GM18951 (cell line): ENCODE measurements around the gene MYO7B.

Experiments
- POLR2A ChIP-seq: IDR thresholded peaks from 4 replicates; pipeline ENCODE4 v1.6.1; 2011; ENCODE audit warnings: mild to moderate bottlenecking; ENCODE audit not compliant: insufficient read length, insufficient read depth; ENCODE audit errors: extremely low read depth
- in situ Hi-C: fragments of 300-500 bp; cut with MboI; formaldehyde crosslinking; loops from one replicate; pipeline ENCODE4 v1.12.0; 2022; ENCODE audit warnings: low sequenced_read_pairs, mixed read lengths, inconsistent platforms; ENCODE audit not compliant: unreplicated experiment

MYO7B gene

DNA sequence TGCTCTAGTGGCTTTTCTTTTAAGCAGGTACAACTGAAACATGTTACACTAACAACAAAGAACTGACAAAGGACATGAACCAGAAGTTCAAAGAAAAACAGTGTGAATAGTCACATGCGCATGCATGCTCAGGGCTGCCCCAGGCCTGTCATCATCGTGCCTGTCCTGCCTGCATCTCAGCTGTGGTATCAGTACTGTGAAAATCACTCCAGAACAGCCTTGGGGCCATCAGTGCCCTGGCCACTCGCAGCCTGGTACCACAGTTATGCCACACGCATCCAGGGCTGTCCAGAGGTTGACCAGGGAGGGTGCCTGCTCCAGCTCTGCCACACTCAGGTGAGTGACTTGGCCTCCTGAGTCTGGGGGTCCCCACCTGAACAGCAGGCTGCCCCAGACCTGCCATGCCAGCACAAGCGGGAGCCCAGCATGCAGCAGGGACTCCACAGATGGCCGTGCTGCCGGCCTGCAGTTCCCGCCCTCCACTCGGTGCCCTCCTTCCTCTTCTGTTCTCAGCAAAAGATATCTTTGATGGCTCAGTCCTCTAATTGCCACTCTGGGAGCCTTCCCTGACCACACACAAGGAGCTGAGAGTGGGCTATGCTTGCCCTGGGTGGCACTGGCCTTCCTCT lies 127.6 kb downstream of the MYO7B start:
- in situ Hi-C loops: no loop called here
- TF ChIP-seq POLR2A: no peak

DNA sequence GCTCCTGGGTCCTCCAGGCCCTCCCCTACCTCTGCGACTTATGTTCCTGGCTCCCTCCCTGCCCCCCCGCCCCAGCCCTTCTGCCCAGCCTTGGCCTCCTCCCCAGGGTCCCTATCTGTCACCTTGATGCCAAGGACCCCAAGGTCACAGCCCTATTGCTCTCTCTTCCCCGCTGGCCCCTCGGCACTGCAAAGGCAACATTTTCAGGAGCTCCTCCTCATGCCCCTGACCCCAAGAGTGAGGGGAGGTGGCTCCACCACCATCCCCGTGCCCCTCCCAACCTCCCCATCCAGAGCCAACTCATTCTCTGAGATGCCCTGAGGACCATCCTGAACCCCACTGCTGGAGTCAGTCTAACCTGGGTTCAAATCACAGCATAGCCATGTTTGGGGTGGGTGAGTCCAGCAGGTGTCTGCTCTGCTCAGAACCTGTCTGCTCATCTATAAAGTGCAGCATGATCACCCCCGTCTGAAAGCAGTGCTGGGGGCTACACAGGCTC lies 128.1 kb downstream of the MYO7B start:
- in situ Hi-C loops: no loop called here
- TF ChIP-seq POLR2A: no peak

DNA sequence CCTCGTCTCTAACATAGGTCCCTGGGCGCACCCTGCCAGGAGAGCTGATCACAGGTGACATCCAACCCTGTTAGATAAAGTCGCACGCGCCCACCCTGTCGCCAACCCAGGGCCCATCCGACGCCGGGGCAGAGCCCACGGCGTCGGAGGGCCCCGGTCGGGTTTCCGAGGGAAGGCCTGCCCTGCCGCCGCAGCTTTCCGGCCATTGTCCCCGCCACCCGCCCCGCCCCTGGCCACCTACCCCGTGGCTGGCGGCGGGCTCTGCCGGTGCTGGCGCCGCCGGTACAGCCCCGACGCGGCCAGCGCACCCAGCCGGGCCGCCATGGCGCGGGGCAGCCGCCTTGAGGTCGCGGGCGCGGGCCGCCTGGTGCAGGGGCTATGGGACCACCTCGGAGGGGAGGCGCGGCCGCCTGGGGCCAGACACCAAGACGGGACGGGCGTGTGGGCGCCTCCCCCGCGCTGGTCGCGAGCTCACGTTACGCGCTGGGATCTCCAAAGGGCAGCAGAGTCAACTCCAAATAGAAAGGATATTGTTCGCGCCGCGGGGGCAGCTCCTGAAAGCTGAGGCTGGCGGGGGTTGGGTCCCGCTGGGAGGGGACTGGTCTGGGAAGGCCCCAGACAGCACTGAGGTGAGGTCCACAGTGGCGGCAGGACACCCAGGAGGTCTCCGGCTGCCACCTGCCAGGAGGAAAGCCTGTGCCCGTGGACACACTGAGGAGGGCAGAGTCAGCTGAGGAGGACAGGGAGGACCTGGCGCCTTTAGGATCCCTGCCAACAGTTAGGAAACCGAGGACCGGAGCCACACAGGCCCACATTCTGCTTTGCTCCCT lies 128.8 kb downstream of the MYO7B start:
- in situ Hi-C loops: no loop called here
- no peak for TF ChIP-seq POLR2A

DNA sequence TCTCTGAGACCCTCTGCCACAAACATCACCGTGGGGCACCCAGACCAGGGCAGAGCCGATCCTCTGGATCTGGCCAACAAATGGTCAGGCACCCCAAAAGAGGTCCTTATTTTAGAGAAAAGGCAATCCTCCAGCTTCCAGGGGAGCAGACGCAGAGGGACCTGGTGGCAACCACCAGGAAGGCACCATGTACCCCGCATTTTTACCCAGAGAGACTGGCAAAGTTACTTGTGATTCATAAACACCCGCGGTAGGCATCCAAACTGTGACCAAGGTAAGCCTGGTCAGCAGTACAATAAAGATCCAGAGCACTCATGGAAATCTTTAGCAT lies 129.4 kb downstream of the MYO7B start:
- TF ChIP-seq POLR2A: no peak
- in situ Hi-C loops: no loop called here

DNA sequence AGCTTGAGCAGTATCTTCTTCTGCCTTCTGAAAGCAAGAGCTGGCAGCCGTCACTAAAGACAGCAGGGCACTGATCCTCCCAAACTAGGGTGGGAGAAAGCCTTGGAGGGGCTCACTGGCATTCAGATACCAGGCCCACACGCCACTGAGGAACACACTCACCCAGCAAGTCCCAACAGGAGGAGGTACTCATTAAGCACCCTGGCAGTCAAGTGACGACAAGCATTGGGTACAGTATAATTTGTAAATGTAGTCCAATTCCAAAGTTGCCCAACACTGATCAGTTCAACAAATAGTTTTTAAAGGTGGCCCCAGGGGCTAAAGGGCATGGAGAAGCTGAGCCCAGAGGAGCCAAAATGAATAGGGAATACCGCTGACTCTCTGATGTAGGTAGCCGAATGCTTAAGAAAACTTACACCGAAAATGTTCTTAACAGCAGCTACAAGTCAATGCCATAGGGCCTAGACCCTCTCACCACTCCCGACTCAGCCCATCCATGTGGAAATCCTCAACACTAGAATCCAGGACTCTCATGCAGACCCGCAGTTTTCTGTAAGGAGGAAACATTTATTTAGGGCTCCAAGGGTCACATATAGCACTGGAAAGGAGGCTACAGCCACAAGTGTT lies 129.9 kb downstream of the MYO7B start:
- no peak for TF ChIP-seq POLR2A
- in situ Hi-C loops: no loop called here

DNA sequence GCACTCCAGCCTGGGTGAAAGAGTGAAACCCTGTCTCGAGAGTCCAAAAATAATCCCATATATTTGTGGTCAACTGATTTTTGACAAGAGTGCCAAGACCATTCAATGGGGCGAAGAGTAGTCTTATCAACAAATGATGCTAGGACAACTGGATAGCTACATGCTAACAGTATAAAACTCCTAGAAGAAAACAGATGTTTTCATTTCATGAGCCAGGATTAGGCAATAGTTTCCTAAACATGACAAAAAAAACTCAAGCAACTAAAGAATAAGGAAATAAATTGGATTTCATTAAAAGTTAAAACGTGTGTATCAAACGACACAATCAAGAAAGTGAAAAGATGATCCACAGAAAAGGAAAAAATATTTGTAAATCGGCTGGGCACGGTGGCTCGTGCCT lies 133.6 kb downstream of the MYO7B start:
- in situ Hi-C loops: no loop called here
- TF ChIP-seq POLR2A: no peak

DNA sequence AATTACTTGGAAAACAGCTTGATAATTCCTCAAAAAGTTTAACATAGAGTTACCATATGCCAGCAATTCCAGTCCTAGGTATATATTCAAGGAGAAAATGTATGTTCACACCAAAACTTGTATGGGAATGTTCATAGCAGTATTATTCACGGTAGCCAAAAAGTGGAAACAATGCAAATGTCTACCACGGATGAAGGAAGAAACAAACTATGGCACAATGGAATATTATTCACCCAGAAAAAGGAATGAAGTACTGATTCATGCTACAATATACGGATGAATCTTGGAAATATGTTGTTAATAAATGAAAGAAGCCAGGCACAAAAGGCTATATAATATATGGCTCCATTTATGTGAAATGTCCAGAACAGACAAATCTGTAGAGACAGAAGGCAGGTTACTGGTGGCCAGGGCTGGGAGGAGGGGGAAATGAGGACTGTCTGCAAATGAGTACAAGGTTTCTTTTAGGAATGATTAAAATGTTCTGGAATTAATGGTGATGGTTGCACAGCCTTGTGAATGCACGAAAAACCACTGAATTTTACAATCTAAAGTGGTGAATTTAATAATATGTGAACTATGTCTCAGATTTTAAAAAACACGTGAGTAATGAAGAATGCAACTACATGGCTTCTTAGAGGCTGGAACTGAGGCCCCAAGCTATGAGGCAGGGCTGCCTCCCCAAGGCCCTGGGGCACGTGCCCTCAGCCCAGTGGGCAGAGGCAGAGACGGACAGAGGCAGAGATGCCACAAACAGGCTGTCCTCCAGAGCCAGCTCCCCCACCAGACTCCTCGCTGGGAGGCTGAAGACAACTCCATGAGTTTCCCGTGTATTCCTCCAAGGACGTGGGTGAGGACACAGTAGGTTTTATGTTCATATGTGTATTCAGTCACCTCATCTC lies 134.8 kb downstream of the MYO7B start:
- in situ Hi-C loops: no loop called here
- no peak for TF ChIP-seq POLR2A

DNA sequence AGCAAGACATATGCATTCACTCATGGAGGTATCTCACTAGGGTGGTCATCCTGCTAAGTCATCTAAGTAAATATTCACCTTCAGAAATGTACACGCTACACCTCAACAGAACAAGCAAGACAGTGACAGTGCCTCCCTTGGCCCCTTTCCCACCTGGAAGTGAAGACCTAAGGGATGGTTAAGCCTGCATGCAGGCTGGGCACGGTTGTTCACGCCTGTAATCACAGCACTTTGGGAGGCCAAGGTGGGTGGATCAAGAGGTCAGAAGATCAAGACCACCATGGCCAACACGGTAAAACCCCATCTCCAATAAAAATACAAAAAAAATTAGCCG lies 135.4 kb downstream of the MYO7B start:
- in situ Hi-C loops: no loop called here
- TF ChIP-seq POLR2A: no peak

DNA sequence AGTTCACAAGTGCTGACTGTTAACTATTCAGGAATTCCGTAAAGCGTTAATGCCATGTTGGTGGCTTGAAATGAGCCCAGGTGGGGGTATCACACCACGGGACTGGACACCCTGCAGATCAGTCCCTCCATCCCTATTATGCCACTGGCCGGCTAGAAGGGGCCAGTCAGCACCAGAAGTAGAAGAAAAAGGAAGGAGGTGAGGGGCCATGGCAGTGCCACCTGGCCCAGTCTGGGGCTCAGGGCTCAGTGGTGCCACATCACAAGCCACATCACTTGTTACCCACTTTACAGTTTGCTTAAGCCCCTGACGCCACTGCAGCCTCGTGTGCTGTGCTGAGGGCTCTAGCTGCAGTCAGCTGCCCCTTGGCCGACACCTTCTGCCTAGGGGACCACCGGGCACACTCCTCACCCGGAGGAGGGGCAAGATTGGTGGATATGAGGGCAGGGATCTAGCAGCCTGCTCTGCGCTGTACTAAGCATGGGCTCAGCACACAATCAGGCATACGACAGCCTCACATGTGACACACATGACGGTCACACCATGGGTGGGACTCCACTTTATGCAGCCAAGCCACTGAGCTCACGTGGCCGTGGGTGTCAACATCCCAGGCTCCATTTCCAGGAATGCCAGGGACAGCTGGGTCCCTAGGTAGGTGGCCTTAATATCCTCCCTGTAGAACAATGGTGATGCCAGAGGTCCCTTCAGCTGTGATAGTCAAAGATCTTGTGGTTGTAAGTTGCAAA lies 136.2 kb downstream of the MYO7B start:
- TF ChIP-seq POLR2A: no peak
- in situ Hi-C loops: no loop called here

DNA sequence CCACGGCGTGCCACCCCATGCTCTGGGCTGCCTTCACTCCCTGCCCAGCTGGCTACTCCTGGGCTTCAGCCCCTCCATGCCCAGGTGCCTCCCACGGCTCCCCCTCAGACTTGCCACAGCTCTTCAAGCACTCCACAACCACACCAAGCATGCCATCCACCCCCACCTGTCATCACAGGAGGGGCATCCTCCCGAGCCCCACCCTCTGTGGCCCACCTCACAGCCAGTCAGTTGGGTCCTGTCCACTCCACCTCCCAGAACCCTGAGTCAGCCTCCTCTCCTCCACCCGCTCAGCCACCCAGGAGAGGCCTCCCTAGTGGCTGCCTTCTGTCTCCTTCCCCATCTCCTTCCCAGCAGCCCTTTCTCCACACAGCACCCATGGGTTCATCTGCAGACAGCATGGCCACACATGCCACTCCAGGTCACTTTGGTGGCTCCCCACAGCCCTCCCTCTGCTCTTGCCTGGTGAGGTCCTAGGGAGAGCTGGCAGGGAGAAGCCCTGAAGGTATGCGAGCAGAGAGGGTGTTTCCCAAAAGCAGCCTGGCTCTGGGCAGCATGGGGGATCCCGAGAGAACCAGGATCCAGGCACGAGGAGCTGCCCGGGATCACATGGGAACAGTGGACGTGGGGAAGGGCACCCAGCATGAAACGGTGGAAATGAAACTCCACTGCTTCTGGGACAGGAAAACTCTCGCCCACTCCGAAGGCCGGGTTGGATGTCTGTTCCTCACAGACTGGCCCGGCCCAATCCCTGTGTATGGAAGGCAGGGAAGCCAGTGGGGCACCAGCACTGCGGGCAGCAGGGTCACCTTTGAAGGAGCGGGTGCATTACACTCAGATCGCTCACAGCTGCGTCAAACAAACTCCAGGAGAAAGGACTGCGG lies 137.1 kb downstream of the MYO7B start:
- TF ChIP-seq POLR2A: no peak
- in situ Hi-C loops: no loop called here

DNA sequence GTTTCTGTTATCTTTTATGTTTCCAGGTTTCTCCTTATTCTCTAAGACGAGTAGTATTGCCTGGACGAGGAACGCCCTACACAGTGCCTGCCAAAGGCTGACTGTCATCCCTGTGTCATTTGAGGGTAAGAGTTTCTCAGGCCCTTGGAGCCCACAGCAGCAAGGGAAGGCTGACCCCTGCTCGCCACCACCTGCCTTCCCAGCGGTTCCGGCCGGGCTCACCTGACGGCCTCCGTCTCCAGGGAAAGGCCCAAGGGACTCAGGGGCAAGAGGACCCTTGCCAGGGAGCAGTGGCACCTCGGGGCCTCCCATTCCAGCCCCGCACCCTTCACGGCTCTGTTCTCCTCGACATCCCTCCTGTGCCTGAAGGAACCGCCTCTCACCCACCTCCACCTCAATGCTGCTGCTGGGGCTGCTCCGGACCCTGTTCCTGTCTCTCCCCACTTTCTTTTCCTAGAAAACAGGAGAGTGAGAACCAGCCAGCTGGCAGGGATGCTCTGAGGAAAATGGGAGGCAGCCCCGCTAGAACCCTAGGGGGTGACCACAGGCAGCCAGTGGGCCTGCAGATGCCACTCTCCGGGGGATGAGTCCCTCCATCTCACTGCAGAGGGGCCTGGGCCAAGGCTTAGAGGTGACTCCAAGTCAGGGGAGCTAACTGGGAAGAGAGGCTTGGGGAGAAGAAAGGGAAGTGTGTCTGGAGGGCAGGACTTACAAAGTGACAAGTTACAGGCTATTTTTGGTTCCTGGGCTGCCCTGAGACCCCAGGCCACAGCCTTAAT lies 138.0 kb downstream of the MYO7B start:
- in situ Hi-C loops: no loop called here
- no peak for TF ChIP-seq POLR2A
